ENCODE measurements around the gene PKD1.
"Not testable (repeated sequence)": the region's sequence is repeated elsewhere in the genome, so short reads cannot be mapped to it uniquely, and the experiment has no call there.

GRCh38 chr16:2109271-2109580, 26.5 kb downstream of the PKD1 start:
- not testable (repeated sequence) for TF ChIP-seq CTCF, EP300, POLR2A (IDR thresholded peaks at IDR 0.05)
